ENCODE measurements around the gene MPC2. TPM values are rescaled to one million over a fixed set of nuclear protein-coding genes. Genes with fewer than 3 reads are reported as not detected.

MPC2 gene
- total RNA-seq, 2 donors from 2014 or later = 19.4 to 21.5 TPM

DNA sequence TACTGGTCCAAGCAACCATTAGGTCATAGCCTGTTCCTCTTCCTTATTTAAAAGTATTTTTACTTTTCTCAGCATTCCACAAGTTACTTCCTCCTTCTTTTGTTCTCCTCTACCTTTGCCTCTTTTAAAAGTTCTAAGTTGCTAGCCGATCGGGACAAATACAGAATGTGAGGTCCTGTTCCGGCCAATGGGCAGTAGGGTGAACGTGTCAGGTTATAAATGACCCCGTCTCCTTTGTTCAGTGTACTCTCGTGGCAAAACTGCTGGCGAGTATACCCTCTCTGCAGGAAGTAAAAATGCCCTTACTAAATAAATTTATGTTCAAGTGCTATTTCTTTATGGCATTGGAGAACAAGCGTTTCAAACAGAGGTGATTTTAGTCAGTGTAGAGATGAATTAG is 25.5 kb downstream of the MPC2 start:
- 52% methylated on average over 8 of the region's 8 CpGs for WGBS, 2 donors

GRCh38 chr1:167910530-167910929 is 26.3 kb downstream of the MPC2 start:
- peak; percentile 60 for ATAC-seq
- H3K27me3 ChIP-seq = no peaks in the 10 kb centered on the region
- 44 to 56% methylated on average over 2 of the region's 2 CpGs for WGBS, 2 donors
- H3K4me1 ChIP-seq = peaks cover 12% of the 10 kb centered on the region
- intact Hi-C loops (cut with DNase I) = no loop called here
- no peaks in the 10 kb centered on the region for H3K36me3 ChIP-seq (replicated peaks in 1 of 2; ENCODE audit: insufficient read depth in 1 of 2, low read depth in 2 of 2)
- H3K4me3 ChIP-seq = no peak overlapping the region
- H3K9me3 ChIP-seq = no peaks in the 10 kb centered on the region
- H3K27ac ChIP-seq = peak overlapping the region in 2 of 4 donors; percentile 19 to 60
- no peak for DNase-seq
- no peak for TF ChIP-seq POLR2A (IDR thresholded peaks at IDR 0.05)
- TF ChIP-seq, protein P1, sequence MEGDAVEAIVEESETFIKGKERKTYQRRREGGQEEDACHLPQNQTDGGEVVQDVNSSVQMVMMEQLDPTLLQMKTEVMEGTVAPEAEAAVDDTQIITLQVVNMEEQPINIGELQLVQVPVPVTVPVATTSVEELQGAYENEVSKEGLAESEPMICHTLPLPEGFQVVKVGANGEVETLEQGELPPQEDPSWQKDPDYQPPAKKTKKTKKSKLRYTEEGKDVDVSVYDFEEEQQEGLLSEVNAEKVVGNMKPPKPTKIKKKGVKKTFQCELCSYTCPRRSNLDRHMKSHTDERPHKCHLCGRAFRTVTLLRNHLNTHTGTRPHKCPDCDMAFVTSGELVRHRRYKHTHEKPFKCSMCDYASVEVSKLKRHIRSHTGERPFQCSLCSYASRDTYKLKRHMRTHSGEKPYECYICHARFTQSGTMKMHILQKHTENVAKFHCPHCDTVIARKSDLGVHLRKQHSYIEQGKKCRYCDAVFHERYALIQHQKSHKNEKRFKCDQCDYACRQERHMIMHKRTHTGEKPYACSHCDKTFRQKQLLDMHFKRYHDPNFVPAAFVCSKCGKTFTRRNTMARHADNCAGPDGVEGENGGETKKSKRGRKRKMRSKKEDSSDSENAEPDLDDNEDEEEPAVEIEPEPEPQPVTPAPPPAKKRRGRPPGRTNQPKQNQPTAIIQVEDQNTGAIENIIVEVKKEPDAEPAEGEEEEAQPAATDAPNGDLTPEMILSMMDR (IDR thresholded peaks at IDR 0.05) = no peak

More for the DNA sequence above, 25.5 kb downstream of the MPC2 start:
- Histone ChIP-seq H3K27ac (peak overlapping the region; percentile 3 to 62 (median 44)), H3K9me3 (no peaks in the 10 kb centered on the region), H3K36me3 (replicated peaks in 1 of 2; ENCODE audit: insufficient read depth in 1 of 2, low read depth in 2 of 2) (no peaks in the 10 kb centered on the region), H3K4me3 (no peak overlapping the region), H3K4me1 (peaks cover 18% of the 10 kb centered on the region), H3K27me3 (no peaks in the 10 kb centered on the region)
- ATAC-seq (peak; percentile 43), DNase-seq (peak in 2 of 4 donors; percentile 19 to 20)
- intact Hi-C loops (cut with DNase I) = no loop called here
- no peak for TF ChIP-seq POLR2A (IDR thresholded peaks at IDR 0.05)
- TF ChIP-seq, protein P1 (IDR thresholded peaks at IDR 0.05) = no peak

DNA sequence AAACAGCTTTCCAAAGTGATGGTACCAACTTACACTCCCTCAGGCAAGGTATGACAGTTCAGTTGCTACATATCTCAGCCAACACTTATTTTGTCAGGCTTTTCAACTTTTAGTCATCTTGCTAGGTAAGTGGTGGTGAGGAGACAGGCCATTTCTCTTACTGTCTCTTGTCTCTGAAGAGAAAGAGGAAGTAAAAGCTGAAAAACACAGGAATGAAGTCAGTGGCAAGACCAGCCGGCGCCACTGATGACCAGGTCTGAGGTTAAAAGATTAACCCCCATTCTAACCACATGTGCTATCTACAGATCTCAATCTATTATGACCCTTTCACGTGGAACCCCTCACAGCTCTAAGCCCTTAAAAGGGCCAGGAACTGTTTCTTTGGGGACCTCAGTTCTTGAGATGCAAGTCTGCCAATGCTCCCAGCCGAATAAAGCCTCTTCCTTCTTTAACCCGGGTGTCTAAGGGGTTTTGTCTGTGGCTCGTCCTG is 27.1 kb downstream of the MPC2 start:
- no peak overlapping the region for H3K27ac ChIP-seq

GRCh38 chr1:167905671-167906070 is 31.2 kb downstream of the MPC2 start:
- no peaks in the 10 kb centered on the region for H3K9me3 ChIP-seq
- DNase-seq (no peak), ATAC-seq (no peak)
- H3K36me3 ChIP-seq (replicated peaks in 1 of 2; ENCODE audit: insufficient read depth in 1 of 2, low read depth in 2 of 2) = no peaks in the 10 kb centered on the region
- intact Hi-C loops (cut with DNase I) = no loop called here
- no peak overlapping the region for H3K4me3 ChIP-seq
- TF ChIP-seq POLR2A (IDR thresholded peaks at IDR 0.05) = no peak
- TF ChIP-seq, protein P1 (IDR thresholded peaks at IDR 0.05) = no peak
- H3K27ac ChIP-seq = no peak overlapping the region
- no peaks in the 10 kb centered on the region for H3K27me3 ChIP-seq
- peaks cover 2% of the 10 kb centered on the region for H3K4me1 ChIP-seq

More for the DNA sequence above, 27.1 kb downstream of the MPC2 start:
- Histone ChIP-seq H3K27me3 (no peaks in the 10 kb centered on the region), H3K9me3 (no peaks in the 10 kb centered on the region), H3K36me3 (replicated peaks in 1 of 2; ENCODE audit: insufficient read depth in 1 of 2, low read depth in 2 of 2) (no peaks in the 10 kb centered on the region), H3K4me1 (peaks cover 12% of the 10 kb centered on the region), H3K4me3 (no peak overlapping the region)
- ATAC-seq (no peak), DNase-seq (no peak)
- 82 to 85% methylated on average over 6 of the region's 6 CpGs for WGBS, 2 donors
- TF ChIP-seq, protein P1 (IDR thresholded peaks at IDR 0.05) = no peak
- no peak for TF ChIP-seq POLR2A (IDR thresholded peaks at IDR 0.05)
- intact Hi-C loops (cut with DNase I) = no loop called here

GRCh38 chr1:167905182-167905581 is 31.7 kb downstream of the MPC2 start:
- ATAC-seq = no peak

More at GRCh38 chr1:167905182-167905581, 31.7 kb downstream of the MPC2 start:
- H3K4me3 ChIP-seq = no peak overlapping the region
- H3K36me3 ChIP-seq (replicated peaks in 1 of 2; ENCODE audit: insufficient read depth in 1 of 2, low read depth in 2 of 2) = no peaks in the 10 kb centered on the region
- TF ChIP-seq, protein P1 (IDR thresholded peaks at IDR 0.05) = no peak
- TF ChIP-seq POLR2A (IDR thresholded peaks at IDR 0.05) = no peak
- intact Hi-C loops (cut with DNase I) = no loop called here
- no peaks in the 10 kb centered on the region for H3K9me3 ChIP-seq
- no peaks in the 10 kb centered on the region for H3K27me3 ChIP-seq
- H3K27ac ChIP-seq = no peak overlapping the region
- no peaks in the 10 kb centered on the region for H3K4me1 ChIP-seq
- DNase-seq = no peak
- 85 to 94% methylated on average over 3 of the region's 3 CpGs for WGBS, 2 donors

Measured in body of pancreas (tissue), 4 donors.